ENCODE results near the gene GMPPB.

The GMPPB gene

GRCh38 chr3:49740427-49740826 is 16.7 kb upstream of the GMPPB start:
- TF ChIP-seq, protein P1, sequence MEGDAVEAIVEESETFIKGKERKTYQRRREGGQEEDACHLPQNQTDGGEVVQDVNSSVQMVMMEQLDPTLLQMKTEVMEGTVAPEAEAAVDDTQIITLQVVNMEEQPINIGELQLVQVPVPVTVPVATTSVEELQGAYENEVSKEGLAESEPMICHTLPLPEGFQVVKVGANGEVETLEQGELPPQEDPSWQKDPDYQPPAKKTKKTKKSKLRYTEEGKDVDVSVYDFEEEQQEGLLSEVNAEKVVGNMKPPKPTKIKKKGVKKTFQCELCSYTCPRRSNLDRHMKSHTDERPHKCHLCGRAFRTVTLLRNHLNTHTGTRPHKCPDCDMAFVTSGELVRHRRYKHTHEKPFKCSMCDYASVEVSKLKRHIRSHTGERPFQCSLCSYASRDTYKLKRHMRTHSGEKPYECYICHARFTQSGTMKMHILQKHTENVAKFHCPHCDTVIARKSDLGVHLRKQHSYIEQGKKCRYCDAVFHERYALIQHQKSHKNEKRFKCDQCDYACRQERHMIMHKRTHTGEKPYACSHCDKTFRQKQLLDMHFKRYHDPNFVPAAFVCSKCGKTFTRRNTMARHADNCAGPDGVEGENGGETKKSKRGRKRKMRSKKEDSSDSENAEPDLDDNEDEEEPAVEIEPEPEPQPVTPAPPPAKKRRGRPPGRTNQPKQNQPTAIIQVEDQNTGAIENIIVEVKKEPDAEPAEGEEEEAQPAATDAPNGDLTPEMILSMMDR (IDR thresholded peaks at IDR 0.05), result no peak

- TF ChIP-seq, protein P1 (IDR thresholded peaks at IDR 0.05), result no peak
These were observed 14.4 kb upstream of the GMPPB start for GRCh38 chr3:49738067-49738713.

DNA sequence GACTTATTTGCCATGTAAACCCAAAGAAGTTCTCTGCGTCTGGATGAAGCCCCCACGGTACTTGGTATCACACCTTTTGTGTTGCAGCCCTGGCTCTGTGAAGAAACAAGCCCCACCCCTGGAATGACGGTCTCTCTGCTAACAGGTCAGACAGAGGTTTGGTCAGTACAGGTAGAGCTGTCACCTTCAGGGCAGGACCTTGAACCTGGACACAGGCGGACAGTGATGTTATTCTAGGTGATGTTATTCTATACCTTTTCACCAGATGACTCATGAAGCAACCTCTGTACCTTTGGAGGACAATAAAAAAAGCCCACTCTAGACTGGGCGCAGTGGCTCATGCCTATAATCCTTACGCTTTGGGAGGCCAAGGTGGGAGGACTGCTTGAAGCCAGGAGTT is 11.0 kb upstream of the GMPPB start:
- TF ChIP-seq, protein P1 (IDR thresholded peaks at IDR 0.05), result no peak

- TF ChIP-seq, protein P1 (IDR thresholded peaks at IDR 0.05), result no peak
These were observed 9.8 kb upstream of the GMPPB start for GRCh38 chr3:49733551-49733950.

GRCh38 chr3:49732597-49732996 is 8.8 kb upstream of the GMPPB start:
- TF ChIP-seq, protein P1 (IDR thresholded peaks at IDR 0.05), result no peak

DNA sequence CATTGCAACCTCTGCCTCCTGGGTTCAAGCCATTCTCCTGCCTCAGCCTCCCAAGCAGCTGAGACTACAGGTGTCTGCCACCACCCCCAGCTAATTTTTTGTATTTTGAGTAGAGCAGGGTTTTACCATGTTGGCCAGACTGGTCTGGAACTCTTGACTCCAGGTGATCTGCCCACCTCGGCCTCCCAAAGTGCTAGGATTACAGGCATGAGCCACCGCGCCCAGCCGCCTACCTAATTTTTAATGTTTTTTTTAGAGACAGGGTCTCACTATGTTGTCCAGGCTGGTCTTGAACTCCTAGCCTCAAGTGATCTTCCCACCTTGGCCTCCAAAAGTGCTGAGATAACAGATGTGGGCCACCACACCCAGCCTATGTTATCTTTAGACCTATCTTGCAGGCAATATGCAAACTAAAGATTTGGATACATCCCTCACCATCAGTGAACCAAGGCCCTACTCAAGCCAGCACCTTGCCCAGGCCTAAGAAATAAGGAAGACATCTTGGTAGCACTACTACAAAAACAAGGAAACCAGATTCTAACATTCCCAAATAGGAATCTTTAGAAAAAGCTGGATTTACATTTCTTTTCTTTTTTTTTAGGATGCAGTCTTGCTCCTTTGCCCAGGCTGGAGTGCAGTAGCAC is 6.3 kb upstream of the GMPPB start:
- TF ChIP-seq, protein P1 (IDR thresholded peaks at IDR 0.05), result no peak

- TF ChIP-seq, protein P1 (IDR thresholded peaks at IDR 0.05), result no peak
These were observed 4.2 kb upstream of the GMPPB start for GRCh38 chr3:49727924-49728361.

Data from LNCAP (cell line).